H1 (cell line): ENCODE measurements around the gene DSCAM. TPM values are rescaled to one million over a fixed set of nuclear protein-coding genes. Genes with fewer than 3 reads are reported as not detected.
A peak's percentile ranks its signal among the peaks of the same experiment; 100 is the strongest.

Experiments
- CTCF ChIA-PET: fragments of 300-600 bp; sonication (Branson Sonifier 250); formaldehyde crosslinking; loops from one replicate; lab custom pipeline; 2021; ENCODE audit not compliant: partially characterized antibody; lab: Charles Lee
- POLR2A ChIA-PET: fragments of 300-600 bp; sonication (Branson Sonifier 250); formaldehyde crosslinking; loops from one replicate; lab custom pipeline; 2021; ENCODE audit warnings: inconsistent platforms; ENCODE audit not compliant: partially characterized antibody; lab: Charles Lee
- DNase-seq, 2 experiments: peaks; one replicate each; pipeline versions ENCODE4 v3.0.0 to v3.0.0-alpha.2; 2010 to 2022; ENCODE audit warnings: low spot score in 2 of 2, low read depth in 1 of 2, mixed read lengths in 1 of 2
- FAIRE-seq: peaks from 2 replicates; lab custom pipeline; 2011; peaks lifted over from hg19 to GRCh38; lab: Jason Lieb, UNC
- H2AFZ ChIP-seq: 2 replicates; pipeline ENCODE4 v1.8.1; 2012; ENCODE audit warnings: low read length, inconsistent platforms
- H2AK5ac ChIP-seq: 2 replicates; pipeline ENCODE4 v1.6.1; 2013; ENCODE audit warnings: low read depth, low read length
- H2BK120ac ChIP-seq: replicated peaks from 2 replicates; pipeline ENCODE3; 2013; ENCODE audit warnings: low read depth, low read length, inconsistent platforms
- H2BK12ac ChIP-seq: 2 replicates; pipeline ENCODE4 v1.6.1; 2013; ENCODE audit warnings: low read depth, low read length
- H2BK15ac ChIP-seq: 2 replicates; pipeline ENCODE4 v1.6.1; 2013; ENCODE audit warnings: low read length
- H2BK20ac ChIP-seq: 2 replicates; pipeline ENCODE4 v1.6.1; 2013; ENCODE audit warnings: low read length
- H2BK5ac ChIP-seq: 2 replicates; pipeline ENCODE4 v1.6.1; 2013; ENCODE audit warnings: low read depth, low read length
- H3K14ac ChIP-seq: 2 replicates; pipeline ENCODE4 v1.6.1; 2013; ENCODE audit warnings: inconsistent platforms; ENCODE audit not compliant: insufficient read length
- H3K18ac ChIP-seq: 2 replicates; pipeline ENCODE4 v1.6.1; 2013; ENCODE audit warnings: low read length; ENCODE audit errors: extremely low read depth
- H3K23ac ChIP-seq: 2 replicates; pipeline ENCODE4 v1.6.1; 2013; ENCODE audit warnings: inconsistent platforms; ENCODE audit not compliant: insufficient read length
- H3K23me2 ChIP-seq: 2 replicates; pipeline ENCODE4 v1.6.1; 2013; ENCODE audit warnings: low read depth, low read length
- H3K27ac ChIP-seq: 2 replicates; pipeline ENCODE4 v1.6.1; 2011; ENCODE audit warnings: low read depth, low read length, inconsistent platforms
- H3K27me3 ChIP-seq, 4 experiments: replicated peaks in 1 of 4; 1 replicate in 1 of 4; 2 replicates in 3 of 4; pipeline versions ENCODE4 v1.6.1 to v1.8.1; 2011 to 2013; ENCODE audit warnings: low read length in 3 of 4, mild to moderate bottlenecking in 3 of 4, inconsistent platforms in 2 of 4, mixed read lengths in 2 of 4, moderate library complexity in 1 of 4; ENCODE audit not compliant: control insufficient read depth in 3 of 4, insufficient read depth in 3 of 4; ENCODE audit errors: extremely low read depth in 1 of 4
- H3K36me3 ChIP-seq, 4 experiments: 2 replicates each; pipeline versions ENCODE4 v1.6.1 to v1.8.1; 2011 to 2013; ENCODE audit warnings: mild to moderate bottlenecking in 4 of 4, low read length in 3 of 4, moderate library complexity in 2 of 4, control low read depth in 1 of 4, inconsistent platforms in 1 of 4; ENCODE audit not compliant: insufficient read depth in 4 of 4, control insufficient read depth in 2 of 4
- H3K4ac ChIP-seq: replicated peaks from 2 replicates; pipeline ENCODE3; 2013; ENCODE audit warnings: low read length, low read depth, mixed read lengths, inconsistent platforms; ENCODE audit not compliant: insufficient read length
- H3K4me1 ChIP-seq, 4 experiments: replicated peaks in 1 of 4; 1 replicate in 1 of 4; 2 replicates in 3 of 4; pipeline versions ENCODE4 v1.6.1 to v1.8.1; 2011 to 2013; ENCODE audit warnings: low read length in 3 of 4, inconsistent platforms in 2 of 4, mixed read lengths in 1 of 4; ENCODE audit not compliant: insufficient read depth in 4 of 4, control insufficient read depth in 3 of 4
- H3K4me2 ChIP-seq, 2 experiments: 2 replicates each; pipeline versions ENCODE4 v1.6.1 to v1.8.1; 2011 to 2013; ENCODE audit warnings: low read depth in 2 of 2, low read length in 2 of 2, control low read depth in 1 of 2, inconsistent platforms in 1 of 2, mild to moderate bottlenecking in 1 of 2; ENCODE audit not compliant: insufficient read depth in 1 of 2
- H3K4me3 ChIP-seq, 4 experiments: fragments of 200-600, 300-600 bp in 1 of 4; sonication (generic), shearing (Covaris generic), sonication (Bioruptor Twin) in 1 of 4; 2 replicates each; pipeline versions ENCODE4 v1.5.1 to v1.8.1; 2011 to 2016; ENCODE audit warnings: low read length in 4 of 4, low read depth in 3 of 4, control low read depth in 2 of 4, inconsistent platforms in 2 of 4, mild to moderate bottlenecking in 2 of 4, mixed read lengths in 1 of 4, moderate library complexity in 1 of 4; ENCODE audit not compliant: insufficient read depth in 2 of 4; ENCODE audit errors: extremely low read depth in 1 of 4
- H3K56ac ChIP-seq: replicated peaks from 2 replicates; pipeline ENCODE3; 2013; ENCODE audit warnings: low read depth, mild to moderate bottlenecking, mixed read lengths, low read length, inconsistent platforms; ENCODE audit not compliant: insufficient read length
- H3K79me1 ChIP-seq: 2 replicates; pipeline ENCODE4 v1.6.1; 2013; ENCODE audit warnings: low read depth, low read length, control low read depth
- H3K79me2 ChIP-seq, 2 experiments: 2 replicates each; pipeline versions ENCODE4 v1.6.1 to v1.8.1; 2012 to 2013; ENCODE audit warnings: low read length in 2 of 2, mild to moderate bottlenecking in 2 of 2, inconsistent platforms in 1 of 2; ENCODE audit not compliant: insufficient read depth in 2 of 2, control insufficient read depth in 1 of 2
- H3K9ac ChIP-seq, 4 experiments: replicated peaks in 1 of 4; 1 replicate in 1 of 4; 2 replicates in 3 of 4; pipeline versions ENCODE4 v1.6.1 to v1.8.1; 2011 to 2013; ENCODE audit warnings: low read depth in 3 of 4, low read length in 3 of 4, control low read depth in 2 of 4, mild to moderate bottlenecking in 2 of 4, moderate library complexity in 2 of 4, inconsistent platforms in 1 of 4; ENCODE audit errors: extremely low read depth in 1 of 4
- H3K9me3 ChIP-seq, 2 experiments: 2 replicates each; pipeline versions ENCODE4 v1.6.1 to v1.8.1; 2012 to 2013; ENCODE audit warnings: mild to moderate bottlenecking in 2 of 2, moderate library complexity in 2 of 2, control low read depth in 1 of 2, inconsistent platforms in 1 of 2, low read depth in 1 of 2, low read length in 1 of 2, mixed read lengths in 1 of 2; ENCODE audit not compliant: insufficient read depth in 2 of 2
- H4K20me1 ChIP-seq, 2 experiments: replicated peaks in 1 of 2; 2 replicates each; pipeline versions ENCODE3 to v1.8.1; 2011 to 2013; ENCODE audit warnings: inconsistent platforms in 2 of 2, low read length in 2 of 2, mild to moderate bottlenecking in 1 of 2; ENCODE audit not compliant: insufficient read depth in 2 of 2, control insufficient read depth in 1 of 2
- H4K5ac ChIP-seq: 2 replicates; pipeline ENCODE4 v1.6.1; 2013; ENCODE audit warnings: low read length, low read depth, mixed read lengths, inconsistent platforms; ENCODE audit not compliant: insufficient read length
- H4K8ac ChIP-seq: 2 replicates; pipeline ENCODE4 v1.8.0; 2013; ENCODE audit warnings: mild to moderate bottlenecking, moderate library complexity, low read length, inconsistent platforms; ENCODE audit not compliant: insufficient read depth; ENCODE audit errors: extremely low read depth
- H4K91ac ChIP-seq: replicated peaks from 2 replicates; pipeline ENCODE3; 2013; ENCODE audit warnings: low read length, mixed read lengths, inconsistent platforms; ENCODE audit not compliant: insufficient read length
- CHD2 ChIP-seq: IDR thresholded peaks from 2 replicates; pipeline ENCODE4 v1.6.1; 2012; ENCODE audit warnings: low read length, improper control_type of control experiment
- POLR2AphosphoS5 ChIP-seq: IDR thresholded peaks from 2 replicates; pipeline ENCODE4 v1.6.1; 2011; ENCODE audit warnings: low read depth, low read length
- POU5F1 ChIP-seq: IDR thresholded peaks from 2 replicates; pipeline ENCODE4 v1.6.1; 2011; ENCODE audit warnings: low read depth, mild to moderate bottlenecking, low read length, moderate library complexity
- RFX5 ChIP-seq: IDR thresholded peaks from 2 replicates; pipeline ENCODE4 v1.6.1; 2011; ENCODE audit warnings: low read depth, low read length, improper control_type of control experiment, borderline replicate concordance
- SP2 ChIP-seq: IDR thresholded peaks from 2 replicates; pipeline ENCODE4 v1.6.1; 2012; ENCODE audit warnings: mild to moderate bottlenecking, low read length, inconsistent platforms
- WGBS, 2 experiments: shearing (Covaris generic) in 1 of 2; methylation state at CpG; one replicate each; pipeline versions ENCODE4 v1.1.6 to v1.1.7; 2013 to 2015; ENCODE audit warnings: low lambda C conversion rate in 2 of 2, mixed read lengths in 2 of 2, inconsistent platforms in 1 of 2, low coverage in 1 of 2, missing lambda C conversion rate in 1 of 2; ENCODE audit not compliant: insufficient replicate concordance in 2 of 2, insufficient coverage in 1 of 2, insufficient read length in 1 of 2; ENCODE audit errors: extremely low coverage in 1 of 2, missing lambda C conversion rate in 1 of 2; 5-methylcytosine and 5-hydroxymethylcytosine counted together
- polyA plus RNA-seq, 7 experiments: library from polyadenylated mRNA; depleted of rRNA in 3 of 7; stranded (reverse) in 5 of 7; unstranded in 2 of 7; fragments of >200 nt in 5 of 7; fragments of 200-250 nt in 2 of 7; gene quantifications; 1 replicate in 5 of 7; 2 replicates in 1 of 7; 4 replicates in 1 of 7; pipeline versions ENCODE4 v1.2.1 to v1.2.3, GENCODE V29; 2011 to 2013; ENCODE audit warnings: missing spikeins in 2 of 7, mixed read lengths in 2 of 7
- total RNA-seq: library from RNA; stranded (reverse); fragmentation: NEBNext Ultra II Directional; extraction: Animal tissue kit (Norgen Biotek cat#: 25700); gene quantifications from 2 replicates; pipeline ENCODE4 v1.2.1, GENCODE V29; 2021

Gene DSCAM
- total and polyA plus RNA-seq, 2 of the 8 experiments (the other 6 are each of a cell fraction or from before 2014, with no cell fraction given): 0.02 to 0.15 TPM

DNA sequence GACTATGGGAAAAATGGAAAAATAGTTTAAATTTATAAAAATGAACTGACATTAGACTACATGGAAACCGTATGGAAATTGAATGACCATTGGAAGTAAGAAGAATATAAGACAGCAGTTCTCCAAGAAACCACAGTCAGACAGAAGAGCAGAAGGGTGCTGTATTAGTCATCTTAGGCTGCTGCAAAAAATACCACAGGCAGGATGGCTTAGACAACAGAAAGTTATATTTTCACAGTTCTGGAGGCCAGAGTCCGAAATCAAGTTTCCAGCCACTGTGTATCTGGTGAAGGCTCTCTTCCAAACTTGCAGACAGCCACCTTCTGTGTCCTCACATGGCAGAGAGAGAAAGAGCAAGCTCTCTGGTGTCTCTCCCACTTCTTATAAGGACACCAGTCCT, 175.2 kb downstream of the DSCAM start:
- no peak for FAIRE-seq
- Histone ChIP-seq H3K4ac (no peak overlapping the region), H2AFZ (peak overlapping the region; percentile 44; the same call in 1 of the 2 replicates), H3K23ac (no peak overlapping the region), H3K23me2 (no peaks in the 10 kb centered on the region), H2BK15ac (no peak overlapping the region), H4K91ac (no peak overlapping the region), H3K4me2 (no peak overlapping the region), H3K18ac (no peak overlapping the region), H3K4me3 (no peak overlapping the region), H3K36me3 (no peaks in the 10 kb centered on the region), H3K9me3 (no peaks in the 10 kb centered on the region), H2AK5ac (no peak overlapping the region), H3K27me3 (peaks cover 0 to 1% (median 0%) of the 10 kb centered on the region in 4 experiments; a peak in 1 of 7 replicates), H2BK5ac (no peak overlapping the region), H2BK20ac (no peak overlapping the region), H4K8ac (no peak overlapping the region), H3K79me2 (no peaks in the 10 kb centered on the region), H2BK12ac (no peak overlapping the region), H4K5ac (no peak overlapping the region), H3K9ac (no peak overlapping the region), H3K14ac (no peak overlapping the region), H3K4me1 (no peaks in the 10 kb centered on the region; a peak in 1 of 7 replicates), H3K56ac (no peak overlapping the region), H3K79me1 (no peaks in the 10 kb centered on the region), H3K27ac (no peak overlapping the region), H4K20me1 (no peaks in the 10 kb centered on the region), H2BK120ac (no peak overlapping the region)
- DNase-seq: no peak
- POLR2A ChIA-PET: no interaction called here
- CTCF ChIA-PET: no interaction called here
- WGBS, 2 experiments: 89% methylated on average over 2 of the region's 2 CpGs; no CpG with 5 or more reads in 1 of the 2 experiments
- TF ChIP-seq POLR2AphosphoS5 (no peak), CHD2 (no peak), POU5F1 (no peak), RFX5 (no peak), SP2 (no peak)
